Effector memory CD4-positive, alpha-beta T cell (primary cell): ENCODE results near the gene FOXP2.

ENCODE experiments used
- DNase-seq, 3 donors: peaks; one replicate each; pipeline ENCODE4 v3.0.0-alpha.2; 2020
- H3K27ac ChIP-seq: 2 replicates; pipeline ENCODE4 v1.7.0; 2013; ENCODE audit warnings: mild to moderate bottlenecking, low read length, moderate library complexity; ENCODE audit not compliant: insufficient read depth, poor library complexity, severe bottlenecking
- H3K27me3 ChIP-seq: replicated peaks from 2 replicates; pipeline ENCODE4 v1.7.0; 2013; ENCODE audit warnings: mild to moderate bottlenecking, low read length; ENCODE audit not compliant: insufficient read depth, control insufficient read depth, poor library complexity, severe bottlenecking
- H3K36me3 ChIP-seq: 2 replicates; pipeline ENCODE4 v1.7.0; 2013; ENCODE audit warnings: mild to moderate bottlenecking, low read length, moderate library complexity; ENCODE audit not compliant: control insufficient read depth, insufficient read depth
- H3K4me1 ChIP-seq: 2 replicates; pipeline ENCODE4 v1.7.0; 2013; ENCODE audit warnings: low read length, mild to moderate bottlenecking; ENCODE audit not compliant: control insufficient read depth, insufficient read depth, poor library complexity, severe bottlenecking
- H3K4me3 ChIP-seq: 2 replicates; pipeline ENCODE4 v1.7.0; 2013; ENCODE audit warnings: low read length, low read depth, mild to moderate bottlenecking; ENCODE audit not compliant: insufficient read depth, poor library complexity, severe bottlenecking
- H3K9me3 ChIP-seq: 2 replicates; pipeline ENCODE4 v1.7.0; 2013; ENCODE audit warnings: mild to moderate bottlenecking, low read length, moderate library complexity; ENCODE audit not compliant: control insufficient read depth

FOXP2 gene

DNA sequence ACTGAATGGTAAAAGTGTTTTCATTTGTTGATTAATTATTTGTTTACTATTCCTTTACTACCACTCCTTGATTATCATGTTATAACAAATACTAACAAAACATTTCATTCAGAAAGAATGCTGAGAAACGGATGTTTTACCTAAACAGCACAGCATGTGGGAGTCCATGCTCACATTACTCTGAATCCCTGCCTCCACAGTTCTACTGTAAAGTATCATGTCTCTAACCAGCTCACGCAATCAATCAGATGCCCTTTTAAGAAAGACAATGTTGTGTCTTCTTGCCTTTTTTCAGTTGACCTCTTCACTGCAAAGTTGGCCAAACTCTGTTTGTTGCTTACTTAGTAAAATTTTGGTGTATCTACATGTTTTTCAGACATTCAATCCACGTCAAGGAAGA, 274.8 kb downstream of the FOXP2 start:
- Histone ChIP-seq H3K27me3 (no peaks in the 10 kb centered on the region), H3K4me1 (no peaks in the 10 kb centered on the region), H3K27ac (no peak overlapping the region), H3K4me3 (no peak overlapping the region), H3K36me3 (no peaks in the 10 kb centered on the region), H3K9me3 (no peaks in the 10 kb centered on the region)
- DNase-seq, result no peak

DNA sequence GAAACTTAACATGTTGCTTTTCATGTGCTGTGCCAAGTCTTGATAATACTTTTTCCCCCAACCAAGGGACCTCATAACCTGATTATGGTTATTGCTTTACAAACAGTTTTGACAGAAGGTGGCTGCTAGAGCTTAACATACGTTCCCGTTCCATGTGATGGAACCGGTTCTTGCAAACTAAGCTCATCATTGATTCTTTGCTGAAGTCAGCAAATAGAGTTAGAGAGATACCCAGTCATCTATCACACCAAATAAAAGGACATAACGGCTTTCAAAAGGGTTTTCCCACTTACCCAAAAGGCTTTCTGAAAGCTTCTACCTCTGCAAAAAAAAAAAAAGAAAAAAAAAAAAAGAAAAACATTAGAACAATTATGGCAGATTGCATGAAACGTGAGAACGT, 277.0 kb downstream of the FOXP2 start:
- DNase-seq, result no peak
- no peaks in the 10 kb centered on the region for H3K27me3 ChIP-seq
- no peak overlapping the region for H3K4me3 ChIP-seq
- H3K9me3 ChIP-seq, result no peaks in the 10 kb centered on the region
- H3K36me3 ChIP-seq, result no peaks in the 10 kb centered on the region
- H3K4me1 ChIP-seq, result no peaks in the 10 kb centered on the region
- H3K27ac ChIP-seq, result no peak overlapping the region

DNA sequence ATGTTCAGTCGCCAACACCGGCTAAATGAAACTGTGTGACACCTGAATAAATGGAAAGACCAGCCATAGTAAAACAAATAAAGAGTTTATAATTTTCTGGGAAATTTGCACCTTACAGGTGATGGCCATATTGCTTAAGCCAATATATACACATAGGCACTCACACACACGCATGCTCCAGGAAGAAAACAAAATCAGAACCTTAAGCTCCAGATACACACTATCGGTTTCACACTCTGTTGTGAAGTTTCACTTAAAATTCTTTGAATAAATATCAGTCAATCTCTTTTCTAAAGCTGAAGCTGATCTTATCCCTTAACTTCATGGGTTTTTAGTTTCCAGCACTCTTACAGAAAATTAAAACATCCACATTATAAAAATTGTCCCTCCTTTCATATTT, 280.6 kb downstream of the FOXP2 start:
- H3K27ac ChIP-seq, result no peak overlapping the region
- no peaks in the 10 kb centered on the region for H3K36me3 ChIP-seq
- no peaks in the 10 kb centered on the region for H3K27me3 ChIP-seq
- no peak for DNase-seq
- no peak overlapping the region for H3K4me3 ChIP-seq
- no peaks in the 10 kb centered on the region for H3K4me1 ChIP-seq
- no peaks in the 10 kb centered on the region for H3K9me3 ChIP-seq

DNA sequence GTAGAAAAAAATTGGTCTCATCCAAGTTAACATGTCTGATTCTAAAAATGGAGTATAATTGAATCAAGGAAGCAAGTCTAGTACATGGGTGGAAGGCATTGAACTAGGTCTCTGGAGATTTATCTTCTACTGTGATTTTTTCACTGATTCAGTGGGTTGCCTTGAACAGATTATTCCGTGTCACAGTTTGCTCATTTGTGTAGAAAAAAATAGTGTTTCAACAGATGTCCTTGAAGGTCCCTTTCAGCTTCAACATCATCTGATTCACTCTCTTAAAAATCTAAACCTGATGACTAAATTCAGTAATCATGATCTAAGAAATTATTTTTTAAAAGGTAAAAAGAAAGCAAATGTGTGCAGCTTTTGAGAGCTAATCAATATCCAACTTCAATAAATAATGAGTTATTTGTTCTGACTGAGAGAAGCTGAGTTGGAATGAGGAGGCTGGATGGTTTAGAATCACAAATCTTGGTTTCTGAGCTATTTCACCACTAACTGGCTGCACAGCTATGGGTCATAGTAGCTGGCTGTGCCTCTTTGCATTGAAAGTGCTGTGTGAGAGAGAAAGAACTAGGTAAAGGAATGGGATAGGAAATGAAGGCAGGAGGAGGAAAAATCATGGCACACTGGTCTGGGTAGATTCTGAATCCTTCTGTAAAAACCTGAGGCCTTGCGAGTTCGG, 285.8 kb downstream of the FOXP2 start:
- no peaks in the 10 kb centered on the region for H3K27me3 ChIP-seq
- H3K27ac ChIP-seq, result no peak overlapping the region
- no peaks in the 10 kb centered on the region for H3K36me3 ChIP-seq
- no peak overlapping the region for H3K4me3 ChIP-seq
- no peak for DNase-seq
- no peaks in the 10 kb centered on the region for H3K4me1 ChIP-seq
- H3K9me3 ChIP-seq, result no peaks in the 10 kb centered on the region

DNA sequence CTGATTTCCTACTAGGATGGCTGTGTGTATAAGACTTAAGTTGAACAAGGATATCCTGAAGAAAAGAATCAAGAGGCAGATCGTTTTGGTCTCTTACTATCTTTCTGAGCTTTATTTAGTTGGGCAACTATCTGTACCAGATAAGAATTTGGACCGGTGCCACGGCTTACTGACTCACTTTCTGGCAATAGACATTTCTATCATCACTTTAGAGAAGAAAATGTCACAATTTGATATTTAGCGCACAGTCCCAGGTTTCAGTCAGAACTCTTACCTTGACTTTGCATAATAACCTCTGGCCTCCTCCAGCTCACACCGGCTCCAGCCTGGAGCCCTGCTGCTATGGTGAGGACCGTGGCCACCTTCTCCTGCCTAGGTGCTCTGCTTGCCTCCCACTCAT, 289.1 kb downstream of the FOXP2 start:
- Histone ChIP-seq H3K9me3 (no peaks in the 10 kb centered on the region), H3K36me3 (no peaks in the 10 kb centered on the region), H3K4me3 (no peak overlapping the region), H3K27ac (no peak overlapping the region), H3K27me3 (no peaks in the 10 kb centered on the region), H3K4me1 (no peaks in the 10 kb centered on the region)
- no peak for DNase-seq

DNA sequence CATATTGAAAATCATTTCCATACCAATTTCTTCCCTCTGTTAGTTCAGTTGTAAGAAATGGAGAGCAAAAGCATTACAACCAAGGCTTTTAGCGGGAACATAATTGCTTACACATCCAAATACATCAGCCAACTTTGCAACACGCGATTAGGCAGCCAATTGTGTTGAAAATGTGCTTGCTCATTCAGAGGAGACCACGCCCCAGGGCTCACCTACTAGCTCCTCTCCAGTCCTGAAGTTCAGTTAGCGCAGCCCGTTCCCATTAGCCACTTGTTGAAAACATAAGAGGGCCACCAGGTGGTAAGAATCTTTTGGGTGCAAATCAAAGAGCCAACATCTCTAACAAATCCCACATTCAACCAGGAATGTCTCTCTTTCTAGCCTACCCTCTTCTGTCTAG, 294.0 kb downstream of the FOXP2 start:
- no peaks in the 10 kb centered on the region for H3K27me3 ChIP-seq
- no peak for DNase-seq
- no peak overlapping the region for H3K4me3 ChIP-seq
- no peaks in the 10 kb centered on the region for H3K4me1 ChIP-seq
- no peaks in the 10 kb centered on the region for H3K36me3 ChIP-seq
- H3K27ac ChIP-seq, result no peak overlapping the region
- no peaks in the 10 kb centered on the region for H3K9me3 ChIP-seq

DNA sequence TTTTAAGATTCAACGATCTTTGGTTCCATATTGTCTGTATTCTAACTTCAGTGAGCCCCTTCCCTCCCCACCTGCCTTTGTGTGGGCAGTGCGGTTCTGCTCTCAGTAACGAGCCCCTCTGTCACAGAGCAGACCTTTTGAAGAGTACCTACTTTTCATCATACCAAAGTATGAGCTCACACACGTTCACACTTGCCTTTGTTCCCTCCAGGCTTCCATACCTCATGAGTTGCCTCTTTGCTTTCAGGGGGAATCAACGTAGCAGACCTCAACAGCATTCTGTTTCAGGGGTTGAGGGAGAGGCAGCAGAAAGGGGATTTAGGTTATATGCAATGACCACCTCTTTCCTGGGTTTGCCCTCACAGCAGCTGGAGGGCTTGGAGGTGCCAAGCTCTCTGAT, 295.9 kb downstream of the FOXP2 start:
- no peaks in the 10 kb centered on the region for H3K4me1 ChIP-seq
- no peaks in the 10 kb centered on the region for H3K27me3 ChIP-seq
- DNase-seq, result no peak
- H3K27ac ChIP-seq, result no peak overlapping the region
- H3K4me3 ChIP-seq, result no peak overlapping the region
- H3K9me3 ChIP-seq, result no peaks in the 10 kb centered on the region
- no peaks in the 10 kb centered on the region for H3K36me3 ChIP-seq

DNA sequence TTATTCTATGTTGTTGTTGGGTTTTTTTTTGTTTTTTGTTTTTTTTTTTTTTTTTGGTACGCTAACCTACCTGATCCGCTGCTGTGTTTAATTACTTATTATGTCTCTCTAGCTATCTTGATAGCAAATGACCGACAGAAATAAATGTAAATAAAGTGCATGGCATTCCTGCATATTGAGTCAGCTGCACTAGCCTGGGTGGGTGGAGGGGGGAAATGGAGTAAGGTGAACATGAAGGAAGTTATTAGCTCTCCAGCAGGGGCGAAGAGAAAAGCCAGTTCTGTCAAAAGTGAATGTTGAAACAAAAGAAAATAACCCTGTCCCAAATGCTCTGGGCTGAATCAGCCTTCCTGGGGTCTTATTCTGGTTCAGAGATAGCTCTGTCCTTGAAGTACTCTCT, 296.6 kb downstream of the FOXP2 start:
- Histone ChIP-seq H3K27ac (no peak overlapping the region), H3K4me1 (no peaks in the 10 kb centered on the region), H3K36me3 (no peaks in the 10 kb centered on the region), H3K27me3 (no peaks in the 10 kb centered on the region), H3K4me3 (no peak overlapping the region), H3K9me3 (no peaks in the 10 kb centered on the region)
- no peak for DNase-seq

DNA sequence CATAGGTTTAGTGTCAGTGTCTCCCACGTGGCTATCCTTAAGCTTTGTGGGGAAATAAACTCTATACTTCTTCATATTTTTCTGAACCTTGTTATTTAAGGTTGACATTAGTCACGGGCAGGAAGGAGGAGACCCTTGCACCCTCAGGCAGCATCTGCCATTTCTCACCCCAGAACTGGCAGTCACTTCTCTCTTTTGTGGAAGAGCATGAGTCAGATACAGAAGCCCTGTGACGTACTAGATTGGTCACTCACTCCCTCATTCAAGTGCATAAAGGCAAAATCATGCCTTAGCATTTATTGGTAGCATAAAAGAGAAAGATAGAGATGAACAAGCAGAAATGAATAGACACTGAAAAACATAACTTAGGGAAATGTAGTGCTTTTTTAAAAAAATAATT, 301.3 kb downstream of the FOXP2 start:
- Histone ChIP-seq H3K4me3 (no peak overlapping the region), H3K27me3 (no peaks in the 10 kb centered on the region), H3K27ac (no peak overlapping the region), H3K4me1 (no peaks in the 10 kb centered on the region), H3K36me3 (no peaks in the 10 kb centered on the region), H3K9me3 (no peaks in the 10 kb centered on the region)
- no peak for DNase-seq

DNA sequence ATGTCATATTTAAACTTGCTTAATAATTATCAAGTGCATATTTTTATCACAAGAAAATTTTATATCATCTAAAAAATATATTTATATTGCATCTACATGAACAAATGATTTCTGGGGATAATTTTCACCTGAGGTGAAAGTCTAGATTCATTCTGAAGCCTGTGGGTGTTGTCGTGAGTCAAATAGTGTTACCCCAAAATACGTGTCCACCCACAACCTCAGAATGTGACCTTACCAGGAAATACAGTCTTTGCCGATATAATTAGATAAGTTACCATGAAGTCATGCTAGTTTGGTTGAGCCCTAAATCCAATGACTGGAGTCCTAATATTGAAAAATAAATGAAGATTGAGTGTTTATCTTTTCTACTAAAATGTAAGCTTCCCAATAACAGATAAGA, 304.2 kb downstream of the FOXP2 start:
- DNase-seq, result no peak
- no peak overlapping the region for H3K4me3 ChIP-seq
- no peaks in the 10 kb centered on the region for H3K36me3 ChIP-seq
- H3K4me1 ChIP-seq, result no peaks in the 10 kb centered on the region
- H3K9me3 ChIP-seq, result no peaks in the 10 kb centered on the region
- H3K27me3 ChIP-seq, result no peaks in the 10 kb centered on the region
- H3K27ac ChIP-seq, result no peak overlapping the region
